WTC11 (cell line): Measurements from ENCODE around the gene SALL3. TPM values are rescaled to one million over a fixed set of nuclear protein-coding genes. Genes with fewer than 3 reads are reported as not detected.

Source experiments
- ATAC-seq: fragments of 200-7000 bp; cut with Tn5 transposase; 2 replicates; pipeline ENCODE4 v1.10.0; 2021; ENCODE audit warnings: mild to moderate bottlenecking, moderate library complexity
- CTCF ChIA-PET: fragments of 300-600 bp; sonication (Branson Sonifier 250); formaldehyde crosslinking; loops from one replicate; lab custom pipeline; 2021; ENCODE audit warnings: antibody characterized with exemption; lab: Charles Lee
- POLR2A ChIA-PET: fragments of 350-600 bp; sonication (Branson Sonifier 250); formaldehyde crosslinking; loops from one replicate; lab custom pipeline; 2021; ENCODE audit warnings: antibody characterized with exemption; lab: Charles Lee
- DNase-seq: peaks from one replicate; pipeline ENCODE4 v3.0.0; 2021; ENCODE audit warnings: low spot score
- H3K27ac Mint-ChIP-seq: 2 replicates; pipeline ENCODE4 v1.8.0; 2021; ENCODE audit warnings: mixed read lengths
- H3K27me3 Mint-ChIP-seq: 2 replicates; pipeline ENCODE4 v1.8.0; 2021; ENCODE audit warnings: low read depth, mild to moderate bottlenecking, moderate library complexity, mixed read lengths
- H3K36me3 Mint-ChIP-seq: 2 replicates; pipeline ENCODE4 v1.8.0; 2021; ENCODE audit warnings: mixed read lengths
- H3K4me1 Mint-ChIP-seq: 2 replicates; pipeline ENCODE4 v1.8.0; 2022; ENCODE audit warnings: mixed read lengths
- H3K4me3 Mint-ChIP-seq: 2 replicates; pipeline ENCODE4 v1.8.0; 2021; ENCODE audit warnings: mild to moderate bottlenecking, moderate library complexity, mixed read lengths
- H3K9me3 Mint-ChIP-seq: 2 replicates; pipeline ENCODE4 v1.8.0; 2021; ENCODE audit warnings: mixed read lengths
- CREB1 ChIP-seq: sonication (generic); formaldehyde crosslinking; IDR thresholded peaks from 2 replicates; pipeline ENCODE4 v1.8.0; 2023; ENCODE audit warnings: mild to moderate bottlenecking, missing genetic modification reagents
- CREM ChIP-seq: sonication (generic); formaldehyde crosslinking; IDR thresholded peaks from 2 replicates; pipeline ENCODE4 v1.8.1; 2022; ENCODE audit warnings: mild to moderate bottlenecking, missing genetic modification reagents, moderate library complexity
- ELF4 ChIP-seq: sonication (generic); formaldehyde crosslinking; IDR thresholded peaks from 2 replicates; pipeline ENCODE4 v1.8.1; 2022; ENCODE audit warnings: low read depth, mild to moderate bottlenecking, moderate library complexity, missing genetic modification reagents
- ETV6 ChIP-seq: sonication (generic); formaldehyde crosslinking; IDR thresholded peaks from 2 replicates; pipeline ENCODE4 v1.8.1; 2022; ENCODE audit warnings: mild to moderate bottlenecking, missing genetic modification reagents
- GTF2I ChIP-seq: fragments of 250-450 bp; sonication (Bioruptor Pico); conservative IDR thresholded peaks from 2 replicates; pipeline ENCODE4 v1.4.0; 2021; ENCODE audit warnings: mild to moderate bottlenecking
- HMGA2 ChIP-seq: fragments of 250-450 bp; sonication (Bioruptor Pico); IDR thresholded peaks from 2 replicates; pipeline ENCODE4 v1.4.0; 2021; ENCODE audit warnings: mild to moderate bottlenecking, moderate library complexity
- IRF2 ChIP-seq: sonication (generic); formaldehyde crosslinking; IDR thresholded peaks from 2 replicates; pipeline ENCODE4 v1.8.0; 2022; ENCODE audit warnings: low read depth, missing genetic modification reagents, borderline replicate concordance
- MXD4 ChIP-seq: fragments of 250-450 bp; sonication (Bioruptor Pico); IDR thresholded peaks from 2 replicates; pipeline ENCODE4 v1.8.0; 2021; ENCODE audit warnings: mild to moderate bottlenecking, moderate library complexity, borderline replicate concordance
- MYBL2 ChIP-seq: sonication (generic); formaldehyde crosslinking; IDR thresholded peaks from 2 replicates; pipeline ENCODE4 v1.8.1; 2023; ENCODE audit warnings: mild to moderate bottlenecking, moderate library complexity, missing genetic modification reagents
- NFATC4 ChIP-seq: fragments of 250-450 bp; sonication (Bioruptor Pico); IDR thresholded peaks from 2 replicates; pipeline ENCODE4 v1.9.0; 2021; ENCODE audit warnings: mild to moderate bottlenecking
- NFE2L1 ChIP-seq: sonication (generic); formaldehyde crosslinking; IDR thresholded peaks from 2 replicates; pipeline ENCODE4 v1.8.1; 2023; ENCODE audit warnings: missing genetic modification reagents
- NR3C1 ChIP-seq: sonication (generic); formaldehyde crosslinking; conservative IDR thresholded peaks from 2 replicates; pipeline ENCODE4 v1.8.1; 2023; ENCODE audit warnings: low read depth, mild to moderate bottlenecking, missing genetic modification reagents
- OVOL2 ChIP-seq: fragments of 250-450 bp; sonication (Bioruptor Pico); IDR thresholded peaks from 2 replicates; pipeline ENCODE4 v1.9.0; 2021; ENCODE audit warnings: mild to moderate bottlenecking, borderline replicate concordance
- PRRX2 ChIP-seq: fragments of 250-450 bp; sonication (Bioruptor Pico); IDR thresholded peaks from 2 replicates; pipeline ENCODE4 v1.8.0; 2021; ENCODE audit warnings: mild to moderate bottlenecking
- RELA ChIP-seq: sonication (generic); formaldehyde crosslinking; IDR thresholded peaks from 2 replicates; pipeline ENCODE4 v1.8.1; 2022; ENCODE audit warnings: missing genetic modification reagents, mild to moderate bottlenecking, borderline replicate concordance
- SMAD3 ChIP-seq: sonication (generic); formaldehyde crosslinking; IDR thresholded peaks from 2 replicates; pipeline ENCODE4 v1.8.0; 2022; ENCODE audit warnings: missing genetic modification reagents, mild to moderate bottlenecking, borderline replicate concordance
- SMAD4 ChIP-seq: sonication (generic); formaldehyde crosslinking; IDR thresholded peaks from 2 replicates; pipeline ENCODE4 v1.8.0; 2022; ENCODE audit warnings: mild to moderate bottlenecking, missing genetic modification reagents
- ZNF121 ChIP-seq: sonication (generic); formaldehyde crosslinking; IDR thresholded peaks from 2 replicates; pipeline ENCODE4 v1.8.0; 2023; ENCODE audit warnings: missing genetic modification reagents
- ZNF138 ChIP-seq: sonication (generic); formaldehyde crosslinking; conservative IDR thresholded peaks from 2 replicates; pipeline ENCODE4 v1.8.1; 2022; ENCODE audit warnings: mild to moderate bottlenecking, moderate library complexity, missing genetic modification reagents
- ZNF219 ChIP-seq: sonication (generic); formaldehyde crosslinking; IDR thresholded peaks from 2 replicates; pipeline ENCODE4 v1.8.0; 2023; ENCODE audit warnings: missing genetic modification reagents, mild to moderate bottlenecking, borderline replicate concordance
- total RNA-seq: library from RNA; stranded (reverse); gene quantifications from 3 replicates; pipeline ENCODE4 v1.2.3, GENCODE V29; 2021
- TF ChIP-seq, protein P1 (sequence below): fragments of 250-450 bp; sonication (Bioruptor Pico); IDR thresholded peaks from 2 replicates; pipeline ENCODE4 v1.9.0; 2021; ENCODE audit warnings: mild to moderate bottlenecking
- TF ChIP-seq, protein P2 (sequence below): sonication (generic); formaldehyde crosslinking; IDR thresholded peaks from 2 replicates; pipeline ENCODE4 v1.8.0; 2023; ENCODE audit warnings: missing genetic modification reagents, mild to moderate bottlenecking, borderline replicate concordance
- TF ChIP-seq, protein P3 (sequence below): sonication (generic); formaldehyde crosslinking; IDR thresholded peaks from 2 replicates; pipeline ENCODE4 v1.8.0; 2022; ENCODE audit warnings: mild to moderate bottlenecking, missing genetic modification reagents
- TF ChIP-seq, protein P4 (sequence below): sonication (generic); formaldehyde crosslinking; IDR thresholded peaks from 2 replicates; pipeline ENCODE4 v1.8.0; 2022; ENCODE audit warnings: mild to moderate bottlenecking, missing genetic modification reagents
- TF ChIP-seq, protein P5 (sequence below): sonication (generic); formaldehyde crosslinking; conservative IDR thresholded peaks from 2 replicates; pipeline ENCODE4 v1.8.1; 2023; ENCODE audit warnings: mild to moderate bottlenecking, low read depth, missing genetic modification reagents, moderate library complexity
- TF ChIP-seq, protein P6 (sequence below): sonication (generic); formaldehyde crosslinking; IDR thresholded peaks from 2 replicates; pipeline ENCODE4 v1.8.1; 2023; ENCODE audit warnings: mild to moderate bottlenecking, missing genetic modification reagents

Gene SALL3
- total RNA-seq, 1 experiment from 2014 or later = 87.0 TPM

DNA sequence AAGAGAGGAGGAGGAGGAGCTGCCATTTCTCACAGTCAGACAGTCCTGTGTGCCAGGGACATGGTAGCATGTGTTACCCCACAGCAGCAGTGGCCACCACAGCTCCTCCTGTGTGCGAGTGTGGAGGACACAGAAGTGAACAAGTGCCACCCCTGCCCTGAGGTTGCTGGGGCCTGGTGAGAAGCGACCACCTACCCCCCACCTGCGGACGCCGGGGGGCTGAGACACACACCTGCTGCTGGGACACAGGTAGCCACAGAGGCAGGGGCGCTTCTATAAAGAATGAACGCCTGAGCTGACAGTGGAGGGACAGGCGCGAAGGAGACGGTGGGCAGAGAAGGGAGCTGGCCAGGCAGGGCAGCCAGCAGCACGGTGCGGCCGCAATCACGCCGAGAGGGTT, 32.3 kb upstream of the SALL3 start:
- DNase-seq (no peak), ATAC-seq (no peak)
- H3K27me3 Mint-ChIP-seq = peaks cover 16% of the 10 kb centered on the region
- no peak overlapping the region for H3K4me3 Mint-ChIP-seq
- POLR2A ChIA-PET = no interaction called here
- H3K4me1 Mint-ChIP-seq = peaks cover 26% of the 10 kb centered on the region
- peaks cover 34% of the 10 kb centered on the region for H3K9me3 Mint-ChIP-seq
- H3K27ac Mint-ChIP-seq = no peak overlapping the region
- TF ChIP-seq ZNF138 (no peak), ZNF219 (CRISPR knock-in tag) (no peak), GTF2I (no peak), CREM (CRISPR knock-in tag) (no peak), MXD4 (no peak), NFE2L1 (CRISPR knock-in tag) (no peak), ETV6 (CRISPR knock-in tag) (no peak), PRRX2 (no peak), CREB1 (CRISPR knock-in tag) (no peak), ELF4 (no peak), OVOL2 (CRISPR knock-in tag) (no peak), RELA (CRISPR knock-in tag) (no peak), NFATC4 (CRISPR knock-in tag) (no peak)
- TF ChIP-seq, protein P1, sequence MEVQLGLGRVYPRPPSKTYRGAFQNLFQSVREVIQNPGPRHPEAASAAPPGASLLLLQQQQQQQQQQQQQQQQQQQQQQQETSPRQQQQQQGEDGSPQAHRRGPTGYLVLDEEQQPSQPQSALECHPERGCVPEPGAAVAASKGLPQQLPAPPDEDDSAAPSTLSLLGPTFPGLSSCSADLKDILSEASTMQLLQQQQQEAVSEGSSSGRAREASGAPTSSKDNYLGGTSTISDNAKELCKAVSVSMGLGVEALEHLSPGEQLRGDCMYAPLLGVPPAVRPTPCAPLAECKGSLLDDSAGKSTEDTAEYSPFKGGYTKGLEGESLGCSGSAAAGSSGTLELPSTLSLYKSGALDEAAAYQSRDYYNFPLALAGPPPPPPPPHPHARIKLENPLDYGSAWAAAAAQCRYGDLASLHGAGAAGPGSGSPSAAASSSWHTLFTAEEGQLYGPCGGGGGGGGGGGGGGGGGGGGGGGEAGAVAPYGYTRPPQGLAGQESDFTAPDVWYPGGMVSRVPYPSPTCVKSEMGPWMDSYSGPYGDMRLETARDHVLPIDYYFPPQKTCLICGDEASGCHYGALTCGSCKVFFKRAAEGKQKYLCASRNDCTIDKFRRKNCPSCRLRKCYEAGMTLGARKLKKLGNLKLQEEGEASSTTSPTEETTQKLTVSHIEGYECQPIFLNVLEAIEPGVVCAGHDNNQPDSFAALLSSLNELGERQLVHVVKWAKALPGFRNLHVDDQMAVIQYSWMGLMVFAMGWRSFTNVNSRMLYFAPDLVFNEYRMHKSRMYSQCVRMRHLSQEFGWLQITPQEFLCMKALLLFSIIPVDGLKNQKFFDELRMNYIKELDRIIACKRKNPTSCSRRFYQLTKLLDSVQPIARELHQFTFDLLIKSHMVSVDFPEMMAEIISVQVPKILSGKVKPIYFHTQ = no peak
- TF ChIP-seq, protein P2, sequence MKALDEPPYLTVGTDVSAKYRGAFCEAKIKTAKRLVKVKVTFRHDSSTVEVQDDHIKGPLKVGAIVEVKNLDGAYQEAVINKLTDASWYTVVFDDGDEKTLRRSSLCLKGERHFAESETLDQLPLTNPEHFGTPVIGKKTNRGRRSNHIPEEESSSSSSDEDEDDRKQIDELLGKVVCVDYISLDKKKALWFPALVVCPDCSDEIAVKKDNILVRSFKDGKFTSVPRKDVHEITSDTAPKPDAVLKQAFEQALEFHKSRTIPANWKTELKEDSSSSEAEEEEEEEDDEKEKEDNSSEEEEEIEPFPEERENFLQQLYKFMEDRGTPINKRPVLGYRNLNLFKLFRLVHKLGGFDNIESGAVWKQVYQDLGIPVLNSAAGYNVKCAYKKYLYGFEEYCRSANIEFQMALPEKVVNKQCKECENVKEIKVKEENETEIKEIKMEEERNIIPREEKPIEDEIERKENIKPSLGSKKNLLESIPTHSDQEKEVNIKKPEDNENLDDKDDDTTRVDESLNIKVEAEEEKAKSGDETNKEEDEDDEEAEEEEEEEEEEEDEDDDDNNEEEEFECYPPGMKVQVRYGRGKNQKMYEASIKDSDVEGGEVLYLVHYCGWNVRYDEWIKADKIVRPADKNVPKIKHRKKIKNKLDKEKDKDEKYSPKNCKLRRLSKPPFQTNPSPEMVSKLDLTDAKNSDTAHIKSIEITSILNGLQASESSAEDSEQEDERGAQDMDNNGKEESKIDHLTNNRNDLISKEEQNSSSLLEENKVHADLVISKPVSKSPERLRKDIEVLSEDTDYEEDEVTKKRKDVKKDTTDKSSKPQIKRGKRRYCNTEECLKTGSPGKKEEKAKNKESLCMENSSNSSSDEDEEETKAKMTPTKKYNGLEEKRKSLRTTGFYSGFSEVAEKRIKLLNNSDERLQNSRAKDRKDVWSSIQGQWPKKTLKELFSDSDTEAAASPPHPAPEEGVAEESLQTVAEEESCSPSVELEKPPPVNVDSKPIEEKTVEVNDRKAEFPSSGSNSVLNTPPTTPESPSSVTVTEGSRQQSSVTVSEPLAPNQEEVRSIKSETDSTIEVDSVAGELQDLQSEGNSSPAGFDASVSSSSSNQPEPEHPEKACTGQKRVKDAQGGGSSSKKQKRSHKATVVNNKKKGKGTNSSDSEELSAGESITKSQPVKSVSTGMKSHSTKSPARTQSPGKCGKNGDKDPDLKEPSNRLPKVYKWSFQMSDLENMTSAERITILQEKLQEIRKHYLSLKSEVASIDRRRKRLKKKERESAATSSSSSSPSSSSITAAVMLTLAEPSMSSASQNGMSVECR (CRISPR knock-in tag) = no peak
- TF ChIP-seq, protein P3, sequence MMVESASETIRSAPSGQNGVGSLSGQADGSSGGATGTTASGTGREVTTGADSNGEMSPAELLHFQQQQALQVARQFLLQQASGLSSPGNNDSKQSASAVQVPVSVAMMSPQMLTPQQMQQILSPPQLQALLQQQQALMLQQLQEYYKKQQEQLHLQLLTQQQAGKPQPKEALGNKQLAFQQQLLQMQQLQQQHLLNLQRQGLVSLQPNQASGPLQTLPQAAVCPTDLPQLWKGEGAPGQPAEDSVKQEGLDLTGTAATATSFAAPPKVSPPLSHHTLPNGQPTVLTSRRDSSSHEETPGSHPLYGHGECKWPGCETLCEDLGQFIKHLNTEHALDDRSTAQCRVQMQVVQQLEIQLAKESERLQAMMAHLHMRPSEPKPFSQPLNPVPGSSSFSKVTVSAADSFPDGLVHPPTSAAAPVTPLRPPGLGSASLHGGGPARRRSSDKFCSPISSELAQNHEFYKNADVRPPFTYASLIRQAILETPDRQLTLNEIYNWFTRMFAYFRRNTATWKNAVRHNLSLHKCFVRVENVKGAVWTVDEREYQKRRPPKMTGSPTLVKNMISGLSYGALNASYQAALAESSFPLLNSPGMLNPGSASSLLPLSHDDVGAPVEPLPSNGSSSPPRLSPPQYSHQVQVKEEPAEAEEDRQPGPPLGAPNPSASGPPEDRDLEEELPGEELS (CRISPR knock-in tag) = no peak
- H3K36me3 Mint-ChIP-seq = peaks cover 26% of the 10 kb centered on the region
- CTCF ChIA-PET = no interaction called here

DNA sequence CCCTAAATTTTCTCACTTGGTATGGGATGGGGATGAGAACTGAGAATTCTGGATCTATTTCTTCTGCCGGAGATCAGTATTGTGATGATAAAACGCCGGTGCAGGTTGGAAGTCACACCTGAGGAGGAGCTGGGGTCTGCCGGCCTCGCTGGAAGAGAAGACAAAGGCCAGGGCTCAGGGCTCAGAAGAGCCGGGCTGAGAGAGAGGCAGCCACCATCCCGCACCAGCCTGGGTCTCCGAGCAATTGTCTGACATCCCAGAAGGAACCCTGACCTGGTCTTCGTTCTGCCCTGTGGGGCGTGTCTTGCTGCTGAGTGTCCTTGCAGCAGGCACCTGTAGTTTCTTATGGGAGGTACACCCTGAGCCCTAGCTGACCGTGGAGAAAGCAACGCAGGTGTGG, 31.4 kb upstream of the SALL3 start:
- ATAC-seq (peak; percentile 67), DNase-seq (no peak)
- Mint-ChIP-seq H3K27ac (no peak overlapping the region), H3K4me1 (peaks cover 22% of the 10 kb centered on the region), H3K27me3 (peaks cover 16% of the 10 kb centered on the region), H3K9me3 (peaks cover 28% of the 10 kb centered on the region), H3K4me3 (no peak overlapping the region), H3K36me3 (peaks cover 29% of the 10 kb centered on the region)
- POLR2A ChIA-PET = no interaction called here
- CTCF ChIA-PET = no interaction called here
- TF ChIP-seq, protein P4, sequence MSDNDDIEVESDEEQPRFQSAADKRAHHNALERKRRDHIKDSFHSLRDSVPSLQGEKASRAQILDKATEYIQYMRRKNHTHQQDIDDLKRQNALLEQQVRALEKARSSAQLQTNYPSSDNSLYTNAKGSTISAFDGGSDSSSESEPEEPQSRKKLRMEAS (CRISPR knock-in tag) = no peak
- TF ChIP-seq HMGA2 (CRISPR knock-in tag) = no peak
- TF ChIP-seq, protein P5, sequence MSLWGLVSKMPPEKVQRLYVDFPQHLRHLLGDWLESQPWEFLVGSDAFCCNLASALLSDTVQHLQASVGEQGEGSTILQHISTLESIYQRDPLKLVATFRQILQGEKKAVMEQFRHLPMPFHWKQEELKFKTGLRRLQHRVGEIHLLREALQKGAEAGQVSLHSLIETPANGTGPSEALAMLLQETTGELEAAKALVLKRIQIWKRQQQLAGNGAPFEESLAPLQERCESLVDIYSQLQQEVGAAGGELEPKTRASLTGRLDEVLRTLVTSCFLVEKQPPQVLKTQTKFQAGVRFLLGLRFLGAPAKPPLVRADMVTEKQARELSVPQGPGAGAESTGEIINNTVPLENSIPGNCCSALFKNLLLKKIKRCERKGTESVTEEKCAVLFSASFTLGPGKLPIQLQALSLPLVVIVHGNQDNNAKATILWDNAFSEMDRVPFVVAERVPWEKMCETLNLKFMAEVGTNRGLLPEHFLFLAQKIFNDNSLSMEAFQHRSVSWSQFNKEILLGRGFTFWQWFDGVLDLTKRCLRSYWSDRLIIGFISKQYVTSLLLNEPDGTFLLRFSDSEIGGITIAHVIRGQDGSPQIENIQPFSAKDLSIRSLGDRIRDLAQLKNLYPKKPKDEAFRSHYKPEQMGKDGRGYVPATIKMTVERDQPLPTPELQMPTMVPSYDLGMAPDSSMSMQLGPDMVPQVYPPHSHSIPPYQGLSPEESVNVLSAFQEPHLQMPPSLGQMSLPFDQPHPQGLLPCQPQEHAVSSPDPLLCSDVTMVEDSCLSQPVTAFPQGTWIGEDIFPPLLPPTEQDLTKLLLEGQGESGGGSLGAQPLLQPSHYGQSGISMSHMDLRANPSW (CRISPR knock-in tag) = no peak
- no peak for TF ChIP-seq ZNF121
- TF ChIP-seq SMAD3 (CRISPR knock-in tag) = no peak
- no peak for TF ChIP-seq SMAD4 (CRISPR knock-in tag)
- TF ChIP-seq, protein P6, sequence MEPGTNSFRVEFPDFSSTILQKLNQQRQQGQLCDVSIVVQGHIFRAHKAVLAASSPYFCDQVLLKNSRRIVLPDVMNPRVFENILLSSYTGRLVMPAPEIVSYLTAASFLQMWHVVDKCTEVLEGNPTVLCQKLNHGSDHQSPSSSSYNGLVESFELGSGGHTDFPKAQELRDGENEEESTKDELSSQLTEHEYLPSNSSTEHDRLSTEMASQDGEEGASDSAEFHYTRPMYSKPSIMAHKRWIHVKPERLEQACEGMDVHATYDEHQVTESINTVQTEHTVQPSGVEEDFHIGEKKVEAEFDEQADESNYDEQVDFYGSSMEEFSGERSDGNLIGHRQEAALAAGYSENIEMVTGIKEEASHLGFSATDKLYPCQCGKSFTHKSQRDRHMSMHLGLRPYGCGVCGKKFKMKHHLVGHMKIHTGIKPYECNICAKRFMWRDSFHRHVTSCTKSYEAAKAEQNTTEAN = no peak
- no peak for TF ChIP-seq MYBL2 (CRISPR knock-in tag)
- no peak for TF ChIP-seq IRF2 (CRISPR knock-in tag)
- no peak for TF ChIP-seq ETV6 (CRISPR knock-in tag)
- TF ChIP-seq NR3C1 = no peak
